ENCODE results near the gene ANKRD63. TPM values are rescaled to one million over a fixed set of nuclear protein-coding genes. Genes with fewer than 3 reads are reported as not detected.
A peak's percentile ranks its signal among the peaks of the same experiment; 100 is the strongest.

ANKRD63 gene
- polyA plus RNA-seq, 1 donor (not counting 4 experiments of a cell fraction or from before 2014, with no cell fraction given): not detected

GRCh38 chr15:40273428-40273827, 9.4 kb downstream of the ANKRD63 start:
- Histone ChIP-seq H3K79me2 (ENCODE audit: control insufficient read depth, insufficient read depth, low read length) (no peaks in the 10 kb centered on the region), H3K4me2 (ENCODE audit: control insufficient read depth, extremely low read depth, insufficient read depth, low read depth, low read length) (no peak overlapping the region), H3K9me3 (ENCODE audit: control insufficient read depth, low read depth, low read length) (no peaks in the 10 kb centered on the region), H3K4me1 (ENCODE audit: control insufficient read depth, extremely low read depth, insufficient read depth, low read length) (no peaks in the 10 kb centered on the region), H3K9me1 (ENCODE audit: control insufficient read depth, extremely low read depth, insufficient read depth, low read length) (no peaks in the 10 kb centered on the region), H3K4me3 (ENCODE audit: control insufficient read depth in 2 of 3, extremely low read depth in 1 of 3, insufficient read depth in 2 of 3, low read depth in 1 of 3, low read length in 3 of 3) (no peak overlapping the region), H3K9ac (ENCODE audit: control insufficient read depth, extremely low read depth, insufficient read depth, low read length) (no peak overlapping the region), H3K27me3 (ENCODE audit: control insufficient read depth, extremely low read depth, insufficient read depth, low read length) (no peaks in the 10 kb centered on the region), H3K36me3 (ENCODE audit: control insufficient read depth in 2 of 2, extremely low read depth in 1 of 2, insufficient read depth in 2 of 2, low read length in 2 of 2) (peaks cover 35 to 36% of the 10 kb centered on the region in 2 experiments), H3K27ac (ENCODE audit: control insufficient read depth, insufficient read depth, low read length) (no peak overlapping the region), H4K20me1 (ENCODE audit: control insufficient read depth, extremely low read depth, insufficient read depth, low read length) (no peaks in the 10 kb centered on the region), H2AFZ (ENCODE audit: control insufficient read depth, low read length) (no peak overlapping the region)
- FAIRE-seq: no peak
- dilution Hi-C loops (cut with MboI; ENCODE audit: extremely low pct_ligation_motif_present, low sequenced_read_pairs): loop anchor here (5.0 kb wide), 1 partner anchor 56 kb away; no protein-coding TSS in a partner anchor
- DNase-seq (ENCODE audit: low read depth, low spot score): no peak
- TF ChIP-seq EZH2 (IDR thresholded peaks at IDR 0.05; ENCODE audit: low read length) (no peak), CTCF (optimal IDR thresholded peaks at IDR 0.05 in 1 of 3, IDR thresholded peaks at IDR 0.05 in 1 of 3, conservative IDR thresholded peaks at IDR 0.05 in 1 of 3; ENCODE audit: extremely low read depth in 1 of 3, insufficient read depth in 2 of 3, low read length in 3 of 3) (no peak)

GRCh38 chr15:40272485-40273056, 10.3 kb downstream of the ANKRD63 start:
- TF ChIP-seq EZH2 (IDR thresholded peaks at IDR 0.05; ENCODE audit: low read length) (no peak), CTCF (optimal IDR thresholded peaks at IDR 0.05 in 1 of 3, IDR thresholded peaks at IDR 0.05 in 1 of 3, conservative IDR thresholded peaks at IDR 0.05 in 1 of 3; ENCODE audit: extremely low read depth in 1 of 3, insufficient read depth in 2 of 3, low read length in 3 of 3) (peak; percentile 29 to 69 (median 43))

More at GRCh38 chr15:40272485-40273056, 10.3 kb downstream of the ANKRD63 start:
- H3K4me2 ChIP-seq (ENCODE audit: control insufficient read depth, extremely low read depth, insufficient read depth, low read depth, low read length): no peak overlapping the region
- no peak overlapping the region for H2AFZ ChIP-seq (ENCODE audit: control insufficient read depth, low read length)
- no peak overlapping the region for H3K9ac ChIP-seq (ENCODE audit: control insufficient read depth, extremely low read depth, insufficient read depth, low read length)
- no peaks in the 10 kb centered on the region for H3K9me1 ChIP-seq (ENCODE audit: control insufficient read depth, extremely low read depth, insufficient read depth, low read length)
- dilution Hi-C loops (cut with MboI; ENCODE audit: extremely low pct_ligation_motif_present, low sequenced_read_pairs): loop anchor here (5.0 kb wide), 1 partner anchor 55 kb away; no protein-coding TSS in a partner anchor
- no peak overlapping the region for H3K27ac ChIP-seq (ENCODE audit: control insufficient read depth, insufficient read depth, low read length)
- DNase-seq (ENCODE audit: low read depth, low spot score) (no peak), FAIRE-seq (no peak)
- no peaks in the 10 kb centered on the region for H3K27me3 ChIP-seq (ENCODE audit: control insufficient read depth, extremely low read depth, insufficient read depth, low read length)
- no peak overlapping the region for H3K4me3 ChIP-seq (ENCODE audit: control insufficient read depth in 2 of 3, extremely low read depth in 1 of 3, insufficient read depth in 2 of 3, low read depth in 1 of 3, low read length in 3 of 3)
- no peaks in the 10 kb centered on the region for H3K9me3 ChIP-seq (ENCODE audit: control insufficient read depth, low read depth, low read length)
- H3K4me1 ChIP-seq (ENCODE audit: control insufficient read depth, extremely low read depth, insufficient read depth, low read length): no peaks in the 10 kb centered on the region
- no peaks in the 10 kb centered on the region for H3K79me2 ChIP-seq (ENCODE audit: control insufficient read depth, insufficient read depth, low read length)
- H4K20me1 ChIP-seq (ENCODE audit: control insufficient read depth, extremely low read depth, insufficient read depth, low read length): no peaks in the 10 kb centered on the region
- H3K36me3 ChIP-seq (ENCODE audit: control insufficient read depth in 2 of 2, extremely low read depth in 1 of 2, insufficient read depth in 2 of 2, low read length in 2 of 2): peaks cover 40 to 42% of the 10 kb centered on the region in 2 experiments

Measured in keratinocyte (primary cell).